Measurements from ENCODE around the gene HIPK2. TPM values are rescaled to one million over a fixed set of nuclear protein-coding genes. Genes with fewer than 3 reads are reported as not detected.

Gene HIPK2
- total RNA-seq, 1 donor = 7.3 TPM

DNA sequence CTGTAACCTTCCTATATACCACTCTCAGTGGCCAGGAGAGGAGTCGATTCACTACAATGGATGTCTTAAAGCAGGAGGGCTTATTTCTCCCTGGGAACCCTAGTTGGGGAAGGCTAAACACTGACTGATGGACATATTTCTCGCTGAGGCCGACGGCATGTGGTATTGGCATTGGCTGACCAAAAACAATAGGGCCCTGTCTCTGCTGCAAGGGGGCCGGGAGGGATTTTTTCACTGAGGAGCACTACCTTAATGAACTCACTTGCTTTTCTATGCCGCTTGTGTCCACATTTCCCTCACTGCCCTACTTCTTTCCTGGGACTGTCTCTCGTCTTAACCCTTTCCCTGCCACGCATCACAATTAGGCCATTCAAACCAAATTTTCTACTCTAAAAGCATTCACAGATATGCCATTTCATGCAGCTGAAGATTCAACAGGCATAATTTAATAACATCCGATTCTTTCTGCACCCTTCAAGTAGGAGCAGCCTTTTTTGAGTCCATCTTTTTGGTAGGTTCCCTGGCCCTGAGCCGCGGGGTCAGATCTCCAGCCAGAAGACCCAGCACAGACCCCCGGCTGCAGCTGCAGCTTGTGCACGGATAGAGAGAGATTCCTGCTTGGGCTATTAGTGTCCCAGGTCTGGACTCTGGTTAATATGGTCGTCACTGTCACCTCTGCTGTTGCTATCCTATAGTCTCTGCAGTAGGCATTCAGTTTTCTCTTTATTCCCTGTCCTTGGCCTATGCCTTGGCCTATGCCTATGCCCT, 118.7 kb downstream of the HIPK2 start:
- TF ChIP-seq, protein P1, sequence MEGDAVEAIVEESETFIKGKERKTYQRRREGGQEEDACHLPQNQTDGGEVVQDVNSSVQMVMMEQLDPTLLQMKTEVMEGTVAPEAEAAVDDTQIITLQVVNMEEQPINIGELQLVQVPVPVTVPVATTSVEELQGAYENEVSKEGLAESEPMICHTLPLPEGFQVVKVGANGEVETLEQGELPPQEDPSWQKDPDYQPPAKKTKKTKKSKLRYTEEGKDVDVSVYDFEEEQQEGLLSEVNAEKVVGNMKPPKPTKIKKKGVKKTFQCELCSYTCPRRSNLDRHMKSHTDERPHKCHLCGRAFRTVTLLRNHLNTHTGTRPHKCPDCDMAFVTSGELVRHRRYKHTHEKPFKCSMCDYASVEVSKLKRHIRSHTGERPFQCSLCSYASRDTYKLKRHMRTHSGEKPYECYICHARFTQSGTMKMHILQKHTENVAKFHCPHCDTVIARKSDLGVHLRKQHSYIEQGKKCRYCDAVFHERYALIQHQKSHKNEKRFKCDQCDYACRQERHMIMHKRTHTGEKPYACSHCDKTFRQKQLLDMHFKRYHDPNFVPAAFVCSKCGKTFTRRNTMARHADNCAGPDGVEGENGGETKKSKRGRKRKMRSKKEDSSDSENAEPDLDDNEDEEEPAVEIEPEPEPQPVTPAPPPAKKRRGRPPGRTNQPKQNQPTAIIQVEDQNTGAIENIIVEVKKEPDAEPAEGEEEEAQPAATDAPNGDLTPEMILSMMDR (IDR thresholded peaks at IDR 0.05; ENCODE audit: insufficient read depth, low read depth, low read length) = no peak
- no peak for DNase-seq (ENCODE audit: low read depth)

GRCh38 chr7:139658296-139658695, 119.5 kb downstream of the HIPK2 start:
- H3K4me3 ChIP-seq (ENCODE audit: low read depth, low read length) = no peak overlapping the region
- DNase-seq (ENCODE audit: low read depth) = no peak
- TF ChIP-seq, protein P1 (IDR thresholded peaks at IDR 0.05; ENCODE audit: insufficient read depth, low read depth, low read length) = no peak

More for the DNA sequence above, 118.7 kb downstream of the HIPK2 start:
- H3K4me3 ChIP-seq (ENCODE audit: low read depth, low read length) = no peak overlapping the region

DNA sequence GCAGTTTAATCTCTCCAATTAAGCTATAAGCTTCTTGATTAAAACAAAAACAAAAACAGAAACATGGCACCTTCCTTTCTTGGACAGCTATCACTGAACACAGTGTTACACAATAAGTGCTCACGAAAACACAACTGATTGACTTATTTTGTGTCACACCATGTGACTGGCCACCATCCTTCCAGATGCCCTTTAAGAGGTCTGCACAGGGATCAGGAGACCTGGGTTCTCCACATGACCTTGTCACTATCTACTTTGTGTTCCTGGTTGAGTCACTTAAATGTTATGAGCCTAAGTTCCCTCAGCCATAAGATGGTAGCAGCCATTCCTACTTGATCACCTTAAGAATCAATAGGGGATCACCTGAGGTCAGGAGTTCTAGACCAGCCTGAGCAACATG, 120.1 kb downstream of the HIPK2 start:
- TF ChIP-seq, protein P1 (IDR thresholded peaks at IDR 0.05; ENCODE audit: insufficient read depth, low read depth, low read length) = no peak
- no peak for DNase-seq (ENCODE audit: low read depth)
- no peak overlapping the region for H3K4me3 ChIP-seq (ENCODE audit: low read depth, low read length)

- TF ChIP-seq, protein P1 (IDR thresholded peaks at IDR 0.05; ENCODE audit: insufficient read depth, low read depth, low read length) = no peak
- DNase-seq (ENCODE audit: low read depth) = no peak
- no peak overlapping the region for H3K4me3 ChIP-seq (ENCODE audit: low read depth, low read length)
Observed at GRCh38 chr7:139656387-139656786, 121.4 kb downstream of the HIPK2 start.

DNA sequence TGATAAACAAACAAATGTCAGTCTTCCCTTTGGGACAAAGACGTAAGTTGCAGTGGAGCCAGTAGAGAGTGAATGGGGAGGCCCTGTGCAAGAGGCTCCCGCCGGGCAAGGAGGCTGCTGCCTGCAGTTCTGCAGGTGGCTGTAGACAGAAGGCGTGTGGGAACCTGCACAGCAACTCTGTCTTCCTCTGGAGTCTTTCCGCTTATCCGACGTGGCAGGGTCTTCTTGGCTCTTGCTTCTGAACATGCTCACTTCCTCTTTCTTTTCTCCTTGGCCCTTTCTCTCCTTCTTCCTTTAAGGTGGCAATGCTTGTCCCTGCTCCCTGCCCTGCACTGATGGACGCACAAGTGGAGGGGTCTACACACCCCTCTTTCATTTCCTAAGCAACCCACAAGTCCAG, 122.5 kb downstream of the HIPK2 start:
- DNase-seq (ENCODE audit: low read depth) = no peak
- TF ChIP-seq, protein P1 (IDR thresholded peaks at IDR 0.05; ENCODE audit: insufficient read depth, low read depth, low read length) = no peak
- H3K4me3 ChIP-seq (ENCODE audit: low read depth, low read length) = no peak overlapping the region

DNA sequence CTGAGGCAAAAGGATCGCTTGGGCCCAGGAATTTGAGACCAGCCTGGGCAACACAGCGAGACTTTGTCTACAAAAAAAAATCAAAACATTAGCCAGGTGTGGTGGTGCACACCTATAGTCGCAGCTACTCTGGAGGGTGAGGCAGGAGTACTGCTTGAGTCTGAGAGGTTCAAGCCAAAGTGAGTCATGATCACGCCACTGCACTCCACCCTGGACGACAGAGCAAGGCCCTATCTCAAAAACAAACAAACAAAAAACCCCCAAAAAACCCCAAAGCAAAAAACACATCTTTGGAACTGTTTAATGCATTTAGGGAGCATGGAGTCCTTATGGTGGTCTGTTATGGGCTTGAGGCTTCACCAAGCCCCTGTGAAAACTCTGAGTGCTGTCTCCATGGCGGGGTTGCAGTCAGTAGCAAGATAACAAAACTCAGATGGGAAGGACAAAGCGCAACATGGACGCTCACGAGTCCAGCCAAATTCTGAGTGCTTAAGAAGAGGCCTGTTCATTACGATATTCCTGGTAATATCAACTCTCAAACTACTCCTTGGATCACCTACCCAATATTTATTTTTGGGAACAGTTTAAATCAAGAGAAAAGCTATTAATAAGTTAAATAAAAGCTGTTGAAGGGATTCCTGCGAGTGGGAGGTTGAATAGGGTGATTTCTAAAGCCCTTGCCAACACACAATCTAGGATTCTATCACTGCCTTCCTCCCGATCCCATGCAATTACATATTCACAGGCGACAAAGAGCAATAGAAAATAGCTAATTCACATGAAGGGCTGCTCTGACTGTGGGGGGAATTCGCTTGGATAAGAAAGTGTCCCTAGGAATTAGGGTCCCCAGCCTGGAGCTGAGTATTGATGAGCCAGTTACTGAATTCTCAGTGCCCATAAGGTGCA, 123.3 kb downstream of the HIPK2 start:
- TF ChIP-seq, protein P1 (IDR thresholded peaks at IDR 0.05; ENCODE audit: insufficient read depth, low read depth, low read length) = no peak
- H3K4me3 ChIP-seq (ENCODE audit: low read depth, low read length) = no peak overlapping the region
- DNase-seq (ENCODE audit: low read depth) = no peak

Data from fibroblast of villous mesenchyme (primary cell).